Stimulated activated CD8-positive, alpha-beta memory T cell treated with anti-CD3 and anti-CD28 coated beads, Interleukin-15, amount 100 ng/mL, for 4 hours (primary cell): ENCODE measurements around the gene MAP4K2.
"Not testable (repeated sequence)": the region's sequence is repeated elsewhere in the genome, so short reads cannot be mapped to it uniquely, and the experiment has no call there.

Source experiments
- DNase-seq, 2 donors: peaks; one replicate each; pipeline ENCODE4 v3.0.0-alpha.2; 2020; ENCODE audit warnings: low read depth in 2 of 2

The MAP4K2 gene

DNA sequence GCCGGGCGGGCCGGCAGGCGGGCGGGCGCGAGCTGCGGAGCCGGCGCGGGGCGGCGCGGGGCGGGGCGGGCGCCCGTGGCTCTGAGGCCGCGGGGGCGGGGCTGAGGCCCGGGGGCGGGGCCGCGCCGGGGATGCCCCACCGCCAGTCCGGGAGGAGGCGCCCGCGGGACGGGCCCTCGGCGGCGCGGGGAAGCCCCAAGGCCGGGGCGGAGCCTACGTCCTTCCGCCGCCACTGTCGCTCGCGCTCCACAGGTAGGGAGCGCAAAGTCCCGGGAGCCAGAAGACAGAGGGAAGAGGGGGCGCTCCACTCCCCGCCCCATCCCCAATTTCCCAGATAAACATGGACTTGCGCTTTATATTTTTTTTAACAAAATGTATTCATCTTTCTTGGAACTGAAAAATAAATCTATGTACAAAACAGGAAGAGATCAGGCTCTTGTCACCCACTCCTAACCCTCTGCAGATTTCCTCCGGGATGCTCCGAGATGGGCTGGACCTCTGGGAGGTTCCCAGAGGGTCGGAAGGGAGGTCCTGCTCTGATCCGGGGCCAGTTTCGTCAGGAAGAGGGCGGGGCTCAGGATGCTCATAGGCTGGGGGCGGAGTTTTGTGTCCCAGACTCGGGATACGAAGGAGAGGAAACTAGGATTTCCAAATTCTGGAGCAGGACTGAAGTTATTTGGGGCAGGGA is at the start of gene MAP4K2:
MAP4K2 (minus strand) TSS at position 57 of the 688 bp plus-strand sequence. CDS start 65 bp downstream, outside the sequence.
- peak; percentile 66 to 76 for DNase-seq

DNA sequence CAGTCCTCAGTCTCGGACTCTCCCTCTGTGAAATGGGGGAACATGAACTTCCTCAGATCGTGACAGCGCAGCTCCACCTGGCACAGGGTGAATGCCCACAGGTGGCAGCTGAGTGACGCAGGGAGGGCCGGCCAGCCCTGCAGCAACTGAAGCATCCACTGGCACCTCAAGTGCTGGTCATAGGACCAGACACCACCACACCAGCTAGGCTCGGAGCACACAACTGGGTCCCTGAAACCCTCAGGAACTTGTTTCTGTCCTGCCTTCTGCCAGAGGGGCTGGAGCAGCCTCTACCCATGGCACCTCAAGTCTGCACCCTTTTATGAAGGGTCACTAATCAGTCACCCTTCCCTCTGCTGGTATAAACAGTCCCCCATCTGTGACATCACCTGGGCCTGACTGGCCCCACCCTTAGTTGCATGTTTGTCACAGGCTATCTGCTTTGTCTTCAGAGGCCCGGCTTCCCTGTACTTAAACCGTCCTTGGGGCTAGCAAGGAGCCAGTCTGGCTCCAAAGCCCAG is 48.9 kb upstream of the MAP4K2 start:
- no peak for DNase-seq

DNA sequence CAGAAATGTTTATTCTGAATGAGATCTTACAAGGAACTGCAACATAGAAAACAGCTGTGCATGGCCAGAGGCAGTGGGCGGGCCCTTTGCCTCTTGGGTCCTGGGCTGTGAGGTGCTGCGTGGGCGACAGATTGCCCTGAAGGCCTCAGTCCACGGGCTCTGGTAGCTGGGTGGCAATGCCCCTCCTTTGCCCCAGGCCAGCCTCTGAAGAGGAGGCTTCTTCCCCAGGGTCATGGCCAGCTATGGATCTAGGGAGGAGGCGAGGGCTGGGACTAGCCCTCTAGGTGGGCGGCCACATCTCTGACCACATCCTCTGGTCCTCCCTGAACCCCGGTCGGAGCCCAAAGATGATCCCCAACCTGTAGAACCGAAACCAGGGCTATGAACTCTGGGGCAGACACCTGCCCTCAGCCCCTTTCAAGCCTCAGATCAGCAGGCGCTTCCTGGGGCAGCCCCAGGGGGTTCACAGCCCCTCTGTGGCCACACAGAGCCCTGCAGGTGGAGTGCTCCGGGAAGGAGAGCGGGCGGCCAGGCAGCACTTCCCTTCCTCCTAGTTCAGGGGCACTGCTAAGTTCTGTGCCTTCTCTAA is 48.1 kb upstream of the MAP4K2 start:
- no peak for DNase-seq

DNA sequence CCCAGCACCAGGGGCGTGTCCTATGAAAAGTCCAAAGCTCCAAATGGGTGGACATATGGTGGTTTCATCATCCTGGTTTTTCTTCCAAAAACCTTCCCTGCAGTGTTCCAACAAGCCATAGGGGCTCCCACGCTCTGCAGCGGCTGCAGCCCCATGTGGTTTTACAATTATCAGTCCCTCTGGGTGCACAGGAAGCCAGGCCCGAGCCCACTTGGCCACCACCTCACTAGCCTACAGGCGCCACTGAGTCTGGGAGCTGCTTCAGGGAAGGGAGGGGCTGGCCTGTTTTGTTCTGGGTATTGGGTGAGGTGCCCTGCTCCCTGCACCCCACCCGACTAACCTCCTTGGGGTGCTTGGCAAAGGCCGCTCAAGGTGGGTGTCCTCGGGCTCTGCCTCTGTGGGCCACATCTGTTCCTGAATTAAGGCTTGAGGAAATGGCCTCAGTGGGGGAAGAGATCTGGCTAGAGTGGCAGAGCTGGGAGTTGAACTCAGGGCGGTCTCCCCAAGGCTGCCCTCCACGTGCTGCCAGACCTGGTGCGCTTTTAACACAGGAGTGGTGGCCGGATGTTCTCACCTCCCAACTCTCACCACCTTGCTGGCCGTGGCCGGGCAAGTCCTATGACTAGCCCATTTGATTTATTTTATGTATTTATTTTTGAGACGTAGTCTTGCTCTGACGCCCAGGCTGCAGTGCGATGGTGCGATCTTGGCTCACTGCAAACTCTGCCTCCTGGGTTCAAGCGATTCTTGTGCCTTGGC is 46.8 kb upstream of the MAP4K2 start:
- no peak for DNase-seq

DNA sequence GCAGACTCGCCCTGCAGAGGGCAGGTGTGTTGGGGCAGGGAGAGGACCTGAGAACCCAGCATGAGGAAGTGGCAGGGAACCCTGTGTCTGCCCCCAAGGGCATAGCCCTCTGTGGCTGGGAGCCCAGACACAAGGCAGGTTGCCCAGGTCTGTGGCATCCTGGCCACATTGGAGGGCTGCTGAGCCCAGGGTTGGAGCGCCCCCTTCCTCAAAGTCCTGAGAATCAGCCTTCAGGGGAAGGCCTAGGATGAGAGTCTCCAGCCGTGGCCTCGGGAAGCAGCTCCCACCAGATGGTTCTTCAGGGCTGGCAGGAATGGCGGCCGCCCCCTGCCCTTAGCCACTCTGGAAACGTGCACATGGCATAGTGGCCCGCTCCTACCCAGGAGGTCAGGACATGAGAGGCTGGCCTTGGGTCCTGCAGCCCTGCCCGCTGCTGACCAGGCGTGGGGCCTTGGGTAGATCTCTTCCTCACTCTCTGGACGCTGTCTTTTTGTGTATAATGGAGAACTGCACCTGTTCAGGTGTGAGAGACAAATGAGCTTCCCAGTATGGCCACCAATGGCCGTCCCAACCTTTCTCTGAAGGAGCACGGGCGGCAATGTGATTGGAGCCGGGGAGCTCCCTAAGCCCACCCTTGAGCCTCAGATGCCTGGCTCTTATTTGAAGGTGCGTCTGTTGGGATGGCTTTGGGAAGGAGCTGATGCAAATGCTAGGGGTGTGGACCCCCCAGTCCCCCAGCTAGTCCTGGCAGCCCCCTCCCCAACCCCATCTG is 46.0 kb upstream of the MAP4K2 start:
- no peak for DNase-seq

DNA sequence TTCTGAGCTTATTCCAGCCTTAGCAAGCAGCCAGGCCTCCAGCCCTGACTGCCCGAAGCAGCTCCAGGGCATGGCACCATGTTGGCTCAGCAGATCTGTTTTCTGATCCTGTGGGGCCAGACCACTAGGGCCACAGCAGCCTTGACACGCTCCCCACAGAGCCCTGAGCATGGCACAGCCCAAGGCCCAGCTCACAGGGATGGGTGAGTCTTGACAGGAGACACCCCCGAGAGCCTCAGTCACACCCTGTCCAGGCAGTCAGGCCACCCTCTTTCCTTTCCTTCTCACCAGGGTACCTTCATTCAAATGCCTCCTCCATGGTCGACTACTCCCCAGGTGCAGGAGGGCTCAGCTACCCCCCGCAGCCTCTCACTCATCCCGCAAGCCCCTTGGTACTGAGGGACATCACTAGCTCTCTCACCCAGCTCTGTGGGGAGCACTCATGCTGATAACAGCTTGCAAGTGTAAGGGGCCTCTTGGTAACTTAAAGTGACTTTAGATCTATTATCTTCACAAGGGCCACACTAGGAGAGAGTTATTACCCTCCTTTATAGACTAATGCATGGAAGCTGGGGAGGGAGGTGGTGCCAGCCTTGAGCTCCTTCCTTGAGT is 45.3 kb upstream of the MAP4K2 start:
- DNase-seq, result no peak

DNA sequence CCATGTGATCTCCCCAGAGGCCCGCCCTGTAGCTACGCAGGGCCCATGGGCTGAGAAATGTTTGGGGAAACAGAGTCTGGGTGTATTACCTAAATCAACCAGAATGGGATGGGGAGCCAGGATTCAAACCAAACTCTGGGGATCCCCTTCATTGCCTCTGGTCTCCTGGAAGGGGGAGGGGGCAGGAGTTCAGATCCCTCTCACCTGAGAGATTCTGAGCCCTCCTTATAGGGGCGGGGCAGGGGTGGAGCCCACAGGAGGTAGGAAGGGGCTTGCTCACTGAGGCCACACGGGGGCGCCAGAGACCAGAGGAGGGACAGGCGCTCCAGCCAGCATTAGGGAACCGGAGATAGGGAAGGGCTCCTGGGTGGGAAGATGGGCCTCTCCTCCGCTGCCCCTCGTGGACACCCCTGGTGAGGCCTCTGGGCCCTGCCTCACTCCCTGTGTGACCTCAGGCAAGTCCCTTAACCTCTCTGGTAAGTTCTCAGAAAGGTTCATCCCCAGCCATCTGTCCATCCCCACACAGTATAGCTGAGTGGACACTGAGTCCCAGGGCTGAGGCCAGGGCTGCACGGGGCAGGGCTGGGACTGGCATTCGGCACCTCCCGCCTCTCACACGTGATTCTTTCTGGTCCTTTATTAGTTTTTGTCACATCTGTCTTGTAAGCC is 44.1 kb upstream of the MAP4K2 start:
- peak; percentile 70 to 80 for DNase-seq

DNA sequence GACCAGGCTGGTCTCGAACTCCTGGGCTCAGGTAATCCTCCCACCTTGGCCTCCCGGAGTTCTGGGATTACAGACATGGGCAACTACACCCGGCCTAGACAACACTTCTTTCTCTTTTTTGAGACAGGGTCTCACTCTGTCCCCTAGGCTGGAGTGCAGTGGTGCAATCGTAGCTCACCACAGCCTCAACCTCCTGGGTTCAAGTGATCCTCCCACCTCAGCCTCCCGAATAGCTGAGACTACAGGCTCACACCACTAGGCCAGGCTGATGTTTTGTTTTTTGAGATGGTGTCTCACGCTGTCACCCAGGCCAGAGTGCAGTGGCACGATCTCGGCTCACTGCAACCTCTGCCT is 42.7 kb upstream of the MAP4K2 start:
- not testable (repeated sequence) for DNase-seq

DNA sequence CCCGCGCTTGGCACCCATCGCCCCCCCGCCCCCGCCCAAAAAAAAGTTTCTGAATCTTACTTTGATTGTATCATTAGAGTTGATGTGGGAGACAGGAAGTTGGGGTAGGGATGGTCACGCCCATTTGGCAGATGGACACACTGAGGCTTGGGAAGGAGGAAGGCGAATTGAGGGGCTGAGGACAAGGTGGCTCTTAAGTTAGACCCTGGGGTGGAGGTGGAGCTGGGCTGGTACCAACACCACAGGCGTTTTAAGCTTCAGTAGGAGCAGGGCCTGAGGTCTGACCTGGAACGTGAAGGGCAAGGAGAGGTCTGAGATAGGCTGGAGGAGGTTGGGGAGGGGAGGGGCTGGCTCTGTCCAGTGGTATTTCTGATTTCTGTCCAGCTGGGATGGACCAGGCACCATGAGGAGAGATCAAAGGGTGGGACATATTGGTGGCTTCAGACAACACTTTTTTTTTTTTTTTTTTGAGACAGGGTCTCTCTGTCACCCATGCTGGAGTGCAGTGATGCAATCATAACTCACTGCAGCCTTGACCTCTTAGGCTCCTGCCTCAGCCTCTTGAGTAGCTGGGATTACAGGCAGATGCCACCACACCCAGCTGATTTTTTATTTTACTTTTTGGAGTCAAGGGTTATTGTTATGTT is 42.2 kb upstream of the MAP4K2 start:
- no peak for DNase-seq

DNA sequence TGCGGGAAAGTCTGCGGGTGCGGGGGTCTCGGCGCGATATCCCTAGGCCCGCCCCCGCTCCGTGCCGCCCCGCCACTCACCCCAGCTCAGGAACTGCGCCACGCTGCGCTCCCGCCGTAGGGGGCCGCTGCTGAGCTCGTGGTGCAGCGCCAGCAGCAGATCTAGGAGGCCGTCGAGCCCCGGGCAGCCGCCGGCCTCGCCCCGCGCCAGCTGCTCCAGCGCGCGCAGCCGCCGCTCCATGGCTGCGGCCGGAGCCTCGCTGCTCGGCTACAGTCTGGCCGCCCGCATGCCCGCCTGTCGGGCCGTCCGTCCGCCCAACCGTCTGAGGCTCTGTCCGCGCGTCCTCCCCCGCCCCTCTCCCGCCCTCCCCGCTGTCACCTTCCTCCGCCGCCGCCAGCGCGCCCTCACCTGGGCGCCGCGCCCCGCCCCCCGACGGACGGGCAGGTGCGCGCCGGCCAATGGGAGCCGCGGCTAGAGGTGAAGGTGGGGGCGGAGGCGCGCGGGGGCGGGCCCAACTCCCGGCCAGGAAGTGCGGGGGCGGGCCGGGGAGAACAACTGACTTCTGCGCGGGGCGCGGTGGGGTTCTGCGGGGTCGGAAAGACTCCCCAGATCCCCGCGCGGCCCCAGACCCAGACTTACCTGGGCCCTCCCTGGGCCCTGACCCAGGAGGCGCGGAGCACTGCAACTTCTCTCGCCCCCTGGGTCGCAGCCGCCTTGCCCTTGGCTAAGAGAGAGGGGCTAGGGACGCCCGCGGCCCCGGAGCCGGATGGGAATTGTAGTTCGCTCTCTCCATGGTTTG is 41.5 kb upstream of the MAP4K2 start, which contains the start of gene CDC42BPG:
CDC42BPG (minus strand) TSS at position 324 of the 799 bp plus-strand sequence; CDS start at position 240, 84 bp downstream.
- DNase-seq, result peak in 1 of 2 donors; percentile 34

DNA sequence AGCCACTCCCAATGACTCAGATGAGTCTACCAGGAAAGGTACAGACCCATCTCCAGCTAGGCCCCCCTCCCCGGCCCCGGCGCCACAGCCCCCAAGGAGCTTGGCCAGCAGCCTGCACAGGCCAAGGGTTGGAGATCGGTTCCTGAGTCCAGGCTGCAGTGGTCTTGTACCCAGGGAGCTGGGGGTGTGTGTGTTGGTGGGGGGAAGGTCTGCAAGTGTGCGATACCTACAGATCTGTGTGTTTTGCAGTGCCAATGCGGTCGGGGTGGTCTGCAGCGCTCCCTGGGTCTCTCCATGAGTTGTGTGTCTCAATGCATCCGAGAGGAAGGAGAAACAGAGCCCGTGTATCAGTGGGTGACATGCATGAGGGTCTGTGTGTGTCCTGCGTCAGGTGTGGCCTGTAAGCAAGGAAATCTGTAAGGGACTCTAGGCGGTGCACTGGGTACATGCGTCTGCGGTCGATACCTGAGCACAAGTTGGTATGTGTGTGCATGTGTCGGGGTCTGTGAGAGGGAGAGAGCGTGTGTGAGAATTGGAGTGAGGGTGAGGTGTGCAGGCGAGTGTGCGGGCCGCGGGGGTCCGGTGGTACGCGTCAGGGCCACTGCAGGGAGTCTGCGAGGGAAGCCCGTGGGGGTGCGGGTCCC is 40.8 kb upstream of the MAP4K2 start:
- DNase-seq, result no peak

DNA sequence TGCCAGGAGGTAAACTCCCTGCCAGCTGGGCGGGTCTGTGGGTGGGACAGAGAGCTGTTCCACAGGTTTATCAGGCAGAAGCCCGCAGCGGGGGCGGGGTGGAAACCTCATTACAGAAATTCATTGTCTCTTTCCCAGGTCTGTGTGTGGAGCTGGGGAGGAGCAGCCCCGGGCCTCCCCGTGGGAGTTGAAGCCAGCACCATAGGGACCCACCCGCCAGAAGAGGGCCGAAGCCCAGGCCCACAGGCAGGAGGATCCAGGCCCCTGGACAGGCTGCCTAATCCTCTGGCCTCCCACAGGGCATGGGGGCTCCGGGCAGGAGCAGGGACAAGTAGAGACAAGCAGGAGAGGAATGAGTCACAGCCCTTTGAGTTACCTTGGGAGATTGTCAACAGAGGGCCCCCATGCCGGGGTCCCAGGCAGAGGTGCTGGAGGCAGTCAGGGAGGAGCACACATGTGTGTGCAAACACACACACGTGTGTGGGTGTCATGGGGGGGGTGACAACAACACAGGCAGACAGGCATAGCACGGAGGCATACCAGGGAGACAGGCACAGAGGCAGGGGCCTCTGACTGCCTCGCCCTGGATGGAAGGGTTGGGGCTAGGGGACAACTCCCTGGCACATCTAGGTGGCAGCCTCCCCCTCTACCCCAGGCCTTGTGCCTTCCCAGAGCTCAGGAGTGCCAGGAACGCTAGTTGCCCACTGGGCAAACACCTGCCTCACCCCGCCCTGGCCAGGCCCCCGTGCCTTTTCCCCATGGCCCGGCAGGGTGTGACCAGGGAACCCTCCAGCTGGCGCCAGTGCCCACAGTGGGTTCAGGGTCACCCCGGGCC is 40.1 kb upstream of the MAP4K2 start:
- DNase-seq, result no peak

DNA sequence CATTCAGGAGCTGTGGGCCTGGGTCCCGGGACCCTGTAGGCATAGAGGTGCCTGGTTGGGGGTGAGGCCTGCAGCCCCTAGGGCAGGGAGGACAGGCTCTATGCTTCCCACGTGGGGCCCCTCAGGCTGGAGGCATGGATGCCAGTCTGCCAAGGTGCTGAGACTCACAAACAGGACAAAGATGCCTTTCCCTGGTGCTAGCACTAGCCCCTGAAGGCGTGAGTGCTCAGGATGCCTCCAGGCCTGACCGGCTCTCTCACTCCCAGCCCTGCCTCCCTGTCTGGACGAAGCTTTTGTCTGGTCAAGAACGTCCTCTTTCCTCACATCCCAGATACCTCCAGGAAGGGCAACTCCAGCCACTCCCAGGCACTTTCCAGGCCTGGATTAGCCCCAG is 39.3 kb upstream of the MAP4K2 start:
- no peak for DNase-seq

DNA sequence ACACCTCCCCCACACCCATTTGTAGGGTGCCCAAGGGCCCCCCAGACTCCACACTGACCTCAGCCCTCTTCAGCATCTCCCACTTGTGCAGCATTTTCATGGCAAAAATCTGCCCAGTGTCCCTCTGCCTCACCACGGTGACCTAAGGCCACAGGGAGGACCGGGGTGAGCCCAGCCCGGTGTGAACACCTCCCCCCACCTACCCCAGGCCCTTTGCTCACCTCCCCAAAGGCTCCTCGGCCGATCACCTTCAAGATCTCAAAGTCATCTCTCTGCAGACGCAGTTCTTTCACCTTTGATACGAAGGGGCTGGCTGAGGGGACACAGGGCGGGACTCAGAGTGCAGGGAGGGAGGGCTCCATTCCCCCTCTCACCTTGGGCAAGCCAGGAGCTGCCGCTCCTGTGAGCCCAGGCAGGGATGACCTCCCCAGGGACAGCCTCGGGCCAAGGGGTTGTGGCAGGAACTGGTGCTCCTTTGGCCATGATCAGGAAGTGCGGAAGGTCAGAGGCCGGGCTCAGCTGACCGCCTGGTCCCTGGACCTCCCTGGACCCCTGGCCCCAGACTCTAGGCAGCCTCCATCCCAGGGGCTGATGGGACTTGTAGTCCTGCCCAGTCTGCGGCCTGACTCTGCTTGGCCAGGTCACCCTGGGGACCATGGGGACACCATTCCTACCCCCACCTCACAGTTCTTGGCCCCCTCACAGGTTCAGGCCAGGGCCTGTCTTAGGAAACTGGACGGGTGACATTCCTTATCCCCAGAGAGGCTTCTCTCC is 38.8 kb upstream of the MAP4K2 start:
- no peak for DNase-seq

DNA sequence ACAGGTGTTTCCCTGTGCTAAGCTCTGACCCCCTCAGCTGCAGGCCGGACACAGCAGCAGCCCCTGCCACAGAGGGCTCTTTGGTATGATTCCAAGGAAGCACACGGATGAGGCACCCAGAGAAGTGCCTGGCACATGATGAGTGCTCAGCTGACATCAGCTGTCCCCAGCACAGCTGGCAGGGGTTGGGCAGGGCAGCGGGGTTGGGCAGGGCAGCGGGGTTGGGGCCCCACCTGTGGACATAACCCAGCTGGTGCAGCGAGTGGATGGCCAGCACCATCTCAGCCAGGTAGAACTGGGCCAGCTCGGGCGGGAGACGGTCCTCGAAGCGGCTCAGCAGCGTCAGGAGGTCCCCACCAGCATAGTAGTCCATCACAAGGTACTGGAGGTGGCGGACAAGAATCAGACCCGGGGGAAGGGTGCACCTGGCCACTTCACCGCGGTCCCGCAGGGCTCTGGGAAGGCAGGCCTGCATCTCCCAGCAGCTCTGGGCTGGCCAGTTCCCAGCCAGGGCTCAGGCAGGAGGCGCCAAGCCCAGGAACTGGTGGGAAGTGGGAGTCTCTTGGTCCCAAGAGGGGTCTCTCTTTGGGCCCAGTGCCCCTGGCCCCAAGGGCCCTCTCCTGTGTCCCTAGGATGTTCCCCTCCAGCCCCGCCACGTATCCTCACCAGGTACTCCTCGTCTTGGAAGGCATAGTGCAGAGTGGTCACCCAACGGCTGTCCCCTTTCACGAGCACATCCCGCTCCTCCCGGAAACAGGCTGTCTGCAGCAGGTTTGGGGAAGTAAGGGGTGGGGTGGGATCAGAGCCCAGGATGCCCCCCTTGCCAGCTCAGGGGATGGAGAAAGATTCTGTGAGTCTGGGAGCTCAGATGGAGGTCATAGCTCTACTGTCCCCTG is 37.1 kb upstream of the MAP4K2 start:
- DNase-seq, result no peak

DNA sequence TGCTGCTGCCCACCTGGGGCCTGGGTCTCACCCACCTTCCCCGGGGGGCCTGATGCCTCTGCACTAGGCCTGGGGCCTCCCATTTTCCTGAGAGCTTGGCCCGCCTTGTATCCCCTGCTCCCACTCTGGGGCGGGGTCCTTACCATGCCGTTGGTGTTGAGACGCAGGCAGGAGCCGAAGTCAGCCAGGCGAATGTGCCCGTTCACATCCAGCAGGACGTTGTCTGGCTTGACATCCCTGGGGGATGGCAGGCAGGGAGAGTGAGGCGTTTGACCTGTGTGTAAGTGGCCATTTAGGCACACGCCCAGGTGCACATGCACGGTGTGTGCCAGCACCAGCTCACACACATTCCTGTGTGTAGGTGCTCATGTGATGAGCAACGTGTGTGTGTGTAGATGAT is 36.3 kb upstream of the MAP4K2 start:
- DNase-seq, result no peak
